DND-41 (cell line): Measurements from ENCODE around the gene CBX5.
A peak's percentile ranks its signal among the peaks of the same experiment; 100 is the strongest.
"Not testable (repeated sequence)": the region's sequence is repeated elsewhere in the genome, so short reads cannot be mapped to it uniquely, and the experiment has no call there.

Source experiments
- ATAC-seq: fragments of 200-7000 bp; cut with Tn5 transposase; 3 replicates; pipeline ENCODE4 v1.9.1; 2021; ENCODE audit warnings: low read depth; ENCODE audit not compliant: insufficient read depth
- DNase-seq: peaks from one replicate; pipeline ENCODE4 v3.0.0-alpha.2; 2020
- H2AFZ ChIP-seq: 2 replicates; pipeline ENCODE4 v1.6.0; 2012; ENCODE audit warnings: low read depth, low read length
- H3K27ac ChIP-seq: 2 replicates; pipeline ENCODE4 v1.5.1; 2012; ENCODE audit warnings: low read length, inconsistent platforms
- H3K27me3 ChIP-seq: fragments of 200-600 bp; sonication (generic); 2 replicates; pipeline ENCODE4 v1.6.0; 2012; ENCODE audit warnings: low read length, mild to moderate bottlenecking, inconsistent platforms; ENCODE audit not compliant: insufficient read depth, poor library complexity
- H3K36me3 ChIP-seq: 2 replicates; pipeline ENCODE4 v1.5.1; 2012; ENCODE audit warnings: low read length, inconsistent platforms; ENCODE audit not compliant: insufficient read depth
- H3K4me1 ChIP-seq: 2 replicates; pipeline ENCODE4 v1.5.1; 2012; ENCODE audit warnings: mild to moderate bottlenecking, low read length; ENCODE audit not compliant: insufficient read depth
- H3K4me2 ChIP-seq: 2 replicates; pipeline ENCODE4 v1.6.0; 2012; ENCODE audit warnings: mild to moderate bottlenecking, moderate library complexity, low read length, inconsistent platforms; ENCODE audit not compliant: insufficient read depth
- H3K4me3 ChIP-seq, 2 experiments: fragments of 200-600 bp in 1 of 2; shearing (Covaris generic) in 1 of 2; 2 replicates each; pipeline ENCODE4 v1.5.1; 2012 to 2016; ENCODE audit warnings: inconsistent platforms in 2 of 2, low read length in 2 of 2, mild to moderate bottlenecking in 2 of 2, low read depth in 1 of 2, moderate library complexity in 1 of 2
- H3K79me2 ChIP-seq: 2 replicates; pipeline ENCODE4 v1.6.0; 2012; ENCODE audit warnings: low read length, inconsistent platforms; ENCODE audit not compliant: insufficient read depth
- H3K9ac ChIP-seq: 2 replicates; pipeline ENCODE4 v1.6.0; 2012; ENCODE audit warnings: low read depth, mild to moderate bottlenecking, inconsistent platforms, low read length, moderate library complexity
- H3K9me3 ChIP-seq: 2 replicates; pipeline ENCODE4 v1.5.1; 2012; ENCODE audit warnings: low read length, moderate library complexity, mild to moderate bottlenecking, inconsistent platforms; ENCODE audit not compliant: insufficient read depth, severe bottlenecking
- H4K20me1 ChIP-seq: 2 replicates; pipeline ENCODE4 v1.6.0; 2012; ENCODE audit warnings: low read length; ENCODE audit not compliant: insufficient read depth
- EZH2 ChIP-seq: IDR thresholded peaks from 3 replicates; pipeline ENCODE4 v1.6.1; 2012; ENCODE audit warnings: borderline replicate concordance, low read depth, mild to moderate bottlenecking, moderate library complexity, low read length, inconsistent platforms; ENCODE audit not compliant: severe bottlenecking
- TF ChIP-seq, protein P1 (sequence below): IDR thresholded peaks from 2 replicates; pipeline ENCODE4 v1.5.1; 2012; ENCODE audit warnings: borderline replicate concordance, low read length, moderate library complexity, mild to moderate bottlenecking; ENCODE audit not compliant: poor library complexity, severe bottlenecking; ENCODE audit errors: extremely low read depth

Gene CBX5

GRCh38 chr12:54281261-54281638, 1.3 kb upstream of the CBX5 start:
- DNase-seq, ATAC-seq, H3K9me3 ChIP-seq, H2AFZ ChIP-seq, H3K27me3 ChIP-seq: not testable (repeated sequence)
- peak overlapping the region; percentile 94 for H3K9ac ChIP-seq
- TF ChIP-seq, protein P1, sequence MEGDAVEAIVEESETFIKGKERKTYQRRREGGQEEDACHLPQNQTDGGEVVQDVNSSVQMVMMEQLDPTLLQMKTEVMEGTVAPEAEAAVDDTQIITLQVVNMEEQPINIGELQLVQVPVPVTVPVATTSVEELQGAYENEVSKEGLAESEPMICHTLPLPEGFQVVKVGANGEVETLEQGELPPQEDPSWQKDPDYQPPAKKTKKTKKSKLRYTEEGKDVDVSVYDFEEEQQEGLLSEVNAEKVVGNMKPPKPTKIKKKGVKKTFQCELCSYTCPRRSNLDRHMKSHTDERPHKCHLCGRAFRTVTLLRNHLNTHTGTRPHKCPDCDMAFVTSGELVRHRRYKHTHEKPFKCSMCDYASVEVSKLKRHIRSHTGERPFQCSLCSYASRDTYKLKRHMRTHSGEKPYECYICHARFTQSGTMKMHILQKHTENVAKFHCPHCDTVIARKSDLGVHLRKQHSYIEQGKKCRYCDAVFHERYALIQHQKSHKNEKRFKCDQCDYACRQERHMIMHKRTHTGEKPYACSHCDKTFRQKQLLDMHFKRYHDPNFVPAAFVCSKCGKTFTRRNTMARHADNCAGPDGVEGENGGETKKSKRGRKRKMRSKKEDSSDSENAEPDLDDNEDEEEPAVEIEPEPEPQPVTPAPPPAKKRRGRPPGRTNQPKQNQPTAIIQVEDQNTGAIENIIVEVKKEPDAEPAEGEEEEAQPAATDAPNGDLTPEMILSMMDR = peak; percentile 2
- peak overlapping the region; percentile 70 to 74 for H3K4me3 ChIP-seq
- H3K27ac ChIP-seq = peak overlapping the region; percentile 92
- peaks cover 57% of the 10 kb centered on the region for H3K4me1 ChIP-seq
- H3K79me2 ChIP-seq = peaks cover 84% of the 10 kb centered on the region
- H3K36me3 ChIP-seq = peaks cover 82% of the 10 kb centered on the region
- H4K20me1 ChIP-seq = peaks cover 56% of the 10 kb centered on the region
- peak overlapping the region; percentile 64 for H3K4me2 ChIP-seq

- Histone ChIP-seq H3K4me1 (peaks cover 61% of the 10 kb centered on the region), H3K36me3 (peaks cover 82% of the 10 kb centered on the region), H3K9me3 (no peaks in the 10 kb centered on the region)
These were observed 742 bp upstream of the CBX5 start, which contains the start of gene HNRNPA1 for GRCh38 chr12:54280468-54281260. HNRNPA1 (plus strand) TSS chr12:54280726; CDS start chr12:54280808, 82 bp downstream.

DNA sequence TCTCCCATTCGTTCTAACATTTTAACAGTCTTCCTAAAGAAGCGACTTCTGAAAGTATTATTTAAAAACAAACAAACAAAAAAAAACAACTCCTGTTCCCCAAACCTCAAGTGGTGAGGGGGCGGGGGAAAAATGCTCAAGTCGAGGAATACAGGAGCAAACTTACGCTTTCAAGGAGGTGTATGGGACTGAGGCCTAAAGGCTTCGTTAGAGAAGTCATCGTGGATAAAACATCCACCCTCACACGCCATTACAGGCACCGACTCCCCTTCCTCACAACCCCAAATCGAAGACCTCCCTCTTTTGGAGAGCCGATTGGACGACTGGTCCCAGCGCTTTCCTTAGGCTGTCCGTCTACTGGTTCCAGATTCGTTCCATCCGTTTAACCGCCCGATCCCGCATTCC, 693 bp downstream of the CBX5 start:
- peaks cover 91% of the 10 kb centered on the region for H3K79me2 ChIP-seq
- H3K36me3 ChIP-seq = peaks cover 75% of the 10 kb centered on the region
- H4K20me1 ChIP-seq = peaks cover 46% of the 10 kb centered on the region
- peak overlapping the region; percentile 75 to 86 for H3K4me3 ChIP-seq
- peak overlapping the region; percentile 67 for H2AFZ ChIP-seq
- H3K4me2 ChIP-seq = peak overlapping the region; percentile 61
- peak overlapping the region; percentile 94 for H3K9ac ChIP-seq
- peak overlapping the region; percentile 92 for H3K27ac ChIP-seq
- ATAC-seq = no peak; the same call in 2 of the 3 replicates
- H3K4me1 ChIP-seq = peaks cover 56% of the 10 kb centered on the region
- H3K27me3 ChIP-seq = no peaks in the 10 kb centered on the region
- H3K9me3 ChIP-seq = no peaks in the 10 kb centered on the region
- no peak for TF ChIP-seq EZH2
- TF ChIP-seq, protein P1 = no peak
- no peak for DNase-seq

More at GRCh38 chr12:54280468-54281260, 742 bp upstream of the CBX5 start, which contains the start of gene HNRNPA1:
- peak within 1 kb of the TSS; percentile 92 for H3K27ac ChIP-seq
- H3K9ac ChIP-seq = peak within 1 kb of the TSS; percentile 94
- TF ChIP-seq EZH2 = no peak
- TF ChIP-seq, protein P1 = peak; percentile 2
- H3K4me3 ChIP-seq = peak within 1 kb of the TSS; percentile 75 to 86
- peak within 1 kb of the TSS; percentile 64 for H3K4me2 ChIP-seq
- H2AFZ ChIP-seq = peak within 1 kb of the TSS; percentile 80
- H3K79me2 ChIP-seq = peaks cover 86% of the 10 kb centered on the region
- ATAC-seq (peak; percentile 84), DNase-seq (peak; percentile 99)
- H3K27me3 ChIP-seq = no peaks in the 10 kb centered on the region
- peaks cover 52% of the 10 kb centered on the region for H4K20me1 ChIP-seq
